NCI-H1048 (cell line): ENCODE measurements around the gene SMIM22.
"Not testable (repeated sequence)": the region's sequence is repeated elsewhere in the genome, so short reads cannot be mapped to it uniquely, and the experiment has no call there.

Experiments
- DNase-seq: peaks from one replicate; lab custom pipeline; 2025; lab: John Stamatoyannopoulos, UW

The SMIM22 gene

DNA sequence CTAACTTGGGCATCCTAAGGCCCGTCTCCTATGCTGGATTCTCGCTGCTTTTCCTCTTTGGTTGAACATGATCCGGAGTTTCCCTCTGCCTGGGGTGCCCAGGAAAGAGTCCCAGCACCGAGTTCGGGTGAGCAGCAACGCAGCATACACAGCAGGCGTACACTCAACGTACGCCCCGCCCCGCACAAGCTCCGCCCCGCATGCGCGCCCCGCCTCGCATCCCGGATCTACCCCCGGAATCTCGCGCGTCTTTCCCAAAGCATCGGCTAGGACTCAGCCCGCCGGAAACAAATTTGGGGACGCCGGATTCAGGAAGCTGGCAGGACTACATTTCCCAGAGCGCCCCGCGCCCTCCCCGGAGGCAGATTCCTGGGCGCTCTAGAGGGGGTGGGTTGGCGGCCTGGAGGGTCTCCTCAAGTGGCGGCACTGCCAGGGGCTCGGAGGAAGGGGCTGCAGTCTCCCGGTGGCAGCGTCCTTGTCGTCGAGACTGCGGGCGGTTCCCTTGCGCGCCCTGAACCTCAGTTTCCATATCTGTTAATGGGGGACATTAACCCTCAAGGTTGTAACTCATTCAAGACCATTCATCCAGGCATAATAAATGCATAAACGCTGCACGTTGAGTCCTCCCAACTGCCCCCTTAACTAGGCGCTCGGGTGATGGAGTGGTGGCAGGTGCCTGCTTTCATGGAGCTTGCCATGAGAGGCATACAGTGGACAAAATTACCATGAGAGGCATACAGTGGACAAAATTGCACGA lies 26.4 kb upstream of the SMIM22 start:
- peak; percentile 43 for DNase-seq

DNA sequence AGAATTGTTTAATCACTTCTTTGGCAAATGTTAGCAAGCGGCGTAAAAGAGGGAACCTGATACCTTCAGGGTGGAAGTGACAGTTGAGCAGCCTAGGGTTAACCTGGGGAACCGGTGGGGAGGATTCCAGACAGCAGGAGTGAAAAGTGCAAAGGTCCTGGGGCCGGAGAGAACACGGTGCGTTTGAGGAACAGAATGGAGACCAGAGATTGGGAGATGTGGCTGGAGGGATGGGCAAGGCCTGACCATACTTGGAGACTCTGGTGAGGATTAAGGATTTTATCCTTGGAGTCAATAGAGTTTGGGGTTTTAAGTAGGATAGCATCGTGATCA lies 25.9 kb upstream of the SMIM22 start:
- no peak for DNase-seq

DNA sequence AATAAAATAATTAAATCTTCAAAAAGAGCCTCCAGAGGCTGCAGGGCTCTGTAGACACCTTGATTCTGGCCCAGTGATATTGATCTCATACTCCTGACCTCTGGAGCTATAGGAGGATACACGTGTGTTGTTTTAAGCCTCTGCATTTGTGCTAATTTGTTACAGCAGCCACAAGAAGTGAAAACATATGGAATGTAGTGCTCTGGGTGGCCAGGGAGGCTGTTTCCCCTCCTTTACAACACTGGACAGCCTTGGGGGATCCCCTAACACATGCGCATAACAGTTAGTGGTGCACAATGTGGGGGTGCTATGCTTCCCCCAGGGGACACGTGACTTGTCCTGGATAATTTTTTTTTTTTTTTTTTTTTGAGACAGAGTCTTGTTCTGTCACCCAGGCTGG lies 23.5 kb upstream of the SMIM22 start:
- no peak for DNase-seq

GRCh38 chr16:4772351-4772750 lies 22.8 kb upstream of the SMIM22 start:
- no peak for DNase-seq

DNA sequence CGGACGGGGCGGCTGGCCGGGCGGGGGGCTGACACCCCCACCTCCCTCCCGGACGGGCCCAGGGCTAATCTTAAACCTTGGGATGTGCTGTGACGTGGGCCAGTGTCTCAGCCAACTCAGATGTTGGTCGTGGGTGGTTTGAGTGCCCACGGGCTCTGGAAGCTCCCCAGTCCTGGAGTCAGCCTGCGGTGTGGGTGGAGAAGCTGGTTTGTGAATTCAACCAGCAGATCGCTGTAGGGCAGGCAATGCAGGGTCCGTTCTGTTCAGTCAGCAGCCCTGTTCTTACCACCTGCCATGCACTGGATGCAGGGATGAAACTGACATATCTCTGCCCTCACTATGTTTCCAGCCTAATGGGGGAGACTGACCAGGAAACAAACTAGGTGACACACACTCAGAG lies 20.2 kb upstream of the SMIM22 start:
- DNase-seq: no peak

- no peak for DNase-seq
These were observed 18.9 kb upstream of the SMIM22 start for GRCh38 chr16:4776141-4776705.

GRCh38 chr16:4777339-4778049 lies 17.7 kb upstream of the SMIM22 start:
- no peak for DNase-seq

DNA sequence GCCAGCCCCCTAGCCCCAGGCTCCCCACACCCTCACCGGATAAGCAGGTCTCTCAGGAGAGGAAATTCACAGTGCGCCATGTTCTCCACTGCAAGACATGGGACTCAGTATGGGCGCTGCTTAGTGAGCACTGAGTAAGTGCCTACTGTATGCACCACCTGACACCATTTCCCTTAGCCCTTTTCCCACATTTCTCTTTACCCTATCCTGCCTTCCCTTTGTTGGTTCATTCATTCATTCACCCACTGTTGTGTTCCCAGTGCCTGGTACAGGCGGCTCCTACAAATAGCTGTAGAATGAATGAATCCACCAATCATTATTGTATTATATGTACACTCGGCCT lies 17.1 kb upstream of the SMIM22 start:
- no peak for DNase-seq

DNA sequence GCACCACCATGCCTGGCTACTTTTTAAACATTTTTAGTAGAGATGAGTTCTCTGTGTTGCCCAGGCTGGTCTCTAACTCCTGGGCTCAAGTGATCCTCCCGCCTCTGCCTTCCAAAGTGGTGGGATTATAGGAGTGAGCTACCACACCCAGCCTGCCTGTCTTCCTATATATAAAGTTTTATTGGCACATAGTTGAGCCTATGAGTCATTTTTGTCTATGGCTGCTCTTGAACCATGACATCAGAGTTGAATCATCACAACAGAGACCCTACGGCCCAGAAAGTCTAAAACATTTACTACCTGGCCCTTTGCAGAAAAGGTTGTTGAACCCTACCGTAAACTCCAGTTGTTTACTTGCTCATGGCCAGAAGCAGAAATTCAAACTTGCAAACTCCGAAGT lies 14.9 kb upstream of the SMIM22 start:
- DNase-seq: no peak

DNA sequence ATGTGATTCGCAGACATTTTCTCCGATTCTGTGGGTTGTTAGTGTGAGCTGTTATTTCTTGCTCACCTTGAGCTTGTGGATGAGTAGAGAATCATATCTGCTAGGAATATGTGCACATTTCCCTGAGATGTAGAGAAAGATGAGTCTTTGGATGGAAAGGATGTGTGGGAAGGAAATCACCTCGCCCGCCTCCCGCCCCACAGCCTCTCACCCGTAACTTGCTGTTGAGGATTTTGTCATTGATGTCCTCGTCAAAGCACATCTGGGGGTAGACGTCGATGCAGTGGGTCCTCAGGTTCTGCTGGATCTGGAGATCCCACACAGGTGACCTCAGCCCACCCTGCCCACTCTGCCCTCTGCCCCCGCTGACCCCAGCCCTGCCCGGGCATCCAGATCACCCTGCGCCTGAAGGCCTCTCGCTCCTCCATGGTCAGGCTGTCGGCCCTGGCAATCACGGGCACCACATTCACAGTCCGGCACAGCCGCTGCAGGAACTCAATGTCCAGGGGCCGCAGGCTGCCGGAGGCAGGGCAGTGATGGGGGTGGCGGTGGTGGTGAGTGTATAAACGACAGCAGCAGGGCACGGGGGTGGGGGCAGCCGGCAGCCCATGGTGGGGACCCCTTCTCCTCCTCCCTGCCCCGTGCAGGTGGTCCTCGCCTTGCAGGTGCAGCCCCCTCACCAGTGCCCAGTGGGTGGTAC lies 11.8 kb upstream of the SMIM22 start:
- no peak for DNase-seq

- DNase-seq: no peak
These were observed 11.2 kb upstream of the SMIM22 start for GRCh38 chr16:4783951-4784336.

DNA sequence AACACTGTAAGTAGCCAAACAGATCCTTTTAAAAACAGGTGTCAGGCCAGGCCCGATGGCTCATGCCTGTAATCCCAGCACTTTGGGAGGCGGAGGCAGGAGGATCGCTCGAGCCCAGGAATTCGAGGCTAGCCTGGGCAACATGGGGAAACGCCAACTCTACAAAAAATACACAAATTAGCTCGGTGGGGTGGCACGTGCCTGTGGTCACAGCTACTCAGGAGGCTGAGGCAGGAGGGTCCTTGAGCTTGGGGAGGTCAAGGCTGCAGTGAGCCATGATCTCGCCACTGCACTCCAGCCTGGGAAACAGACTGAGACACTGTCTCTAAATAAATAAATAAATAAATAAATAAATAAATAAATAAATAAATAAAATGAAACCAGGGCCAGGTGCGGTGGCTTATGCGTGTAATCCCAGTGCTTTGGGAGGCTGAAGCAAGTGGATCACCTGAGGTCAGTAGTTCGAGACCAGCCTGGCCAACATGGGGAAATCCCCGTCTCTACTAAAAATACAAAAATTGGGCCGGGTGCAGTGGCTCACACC lies 10.7 kb upstream of the SMIM22 start:
- DNase-seq: not testable (repeated sequence)

DNA sequence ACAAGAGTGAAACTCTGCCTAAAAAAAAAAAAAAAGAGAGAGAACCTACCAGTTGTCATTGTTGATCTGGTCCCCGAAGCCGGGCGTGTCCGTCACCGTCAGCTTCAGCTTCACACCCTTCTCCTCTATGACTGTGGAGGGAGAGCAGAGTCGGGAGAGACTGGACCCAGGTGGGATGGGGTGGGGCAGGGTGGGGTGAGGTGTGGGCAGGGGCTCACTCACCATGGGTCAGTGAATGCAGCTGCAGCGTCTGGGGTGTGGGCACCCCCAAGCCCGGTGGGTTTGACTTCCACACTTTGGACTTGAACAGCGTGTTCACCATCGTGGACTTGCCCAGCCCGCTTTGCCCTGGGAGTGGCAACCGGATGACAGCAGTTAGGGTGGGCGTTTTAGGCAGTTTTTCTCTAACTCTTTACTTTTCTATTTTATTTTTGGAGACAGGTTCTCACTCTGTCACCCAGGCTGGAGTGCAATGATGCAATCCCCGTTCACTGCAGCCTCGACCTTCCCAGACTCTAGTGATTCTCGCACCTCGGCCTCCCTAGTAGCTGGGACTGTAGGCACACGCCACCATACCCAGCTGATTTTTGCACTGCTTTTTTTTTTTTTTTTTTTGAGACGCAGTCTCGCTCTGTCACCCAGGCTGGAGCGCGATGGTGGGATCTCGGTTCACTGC lies 9.3 kb upstream of the SMIM22 start:
- DNase-seq: no peak

DNA sequence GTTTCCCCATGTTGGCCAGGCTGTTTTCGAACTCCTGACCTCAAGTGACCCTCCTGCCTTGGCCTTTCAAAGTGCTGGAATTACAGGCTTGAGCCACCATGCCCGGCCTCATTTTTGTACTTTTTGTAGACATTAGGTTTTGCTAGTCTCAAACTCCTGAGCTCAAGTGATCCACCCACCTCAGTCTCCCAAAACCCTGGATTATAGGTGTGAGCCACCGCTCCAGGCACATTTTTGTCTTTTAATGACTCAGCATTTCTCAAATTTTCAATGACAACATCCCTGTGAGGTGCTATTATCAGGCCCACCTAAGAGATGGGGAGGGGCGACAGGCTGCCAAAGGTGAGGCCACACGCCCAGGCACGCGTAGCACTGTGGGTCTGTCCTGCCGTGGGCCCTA lies 8.1 kb upstream of the SMIM22 start:
- DNase-seq: no peak

- DNase-seq: no peak
These were observed 7.3 kb upstream of the SMIM22 start, which contains the start of gene SEPTIN12 for GRCh38 chr16:4787627-4788482. SEPTIN12 (minus strand) TSS chr16:4788345; CDS start chr16:4787645, 700 bp downstream.

GRCh38 chr16:4788489-4788889 lies 6.7 kb upstream of the SMIM22 start:
- no peak for DNase-seq

DNA sequence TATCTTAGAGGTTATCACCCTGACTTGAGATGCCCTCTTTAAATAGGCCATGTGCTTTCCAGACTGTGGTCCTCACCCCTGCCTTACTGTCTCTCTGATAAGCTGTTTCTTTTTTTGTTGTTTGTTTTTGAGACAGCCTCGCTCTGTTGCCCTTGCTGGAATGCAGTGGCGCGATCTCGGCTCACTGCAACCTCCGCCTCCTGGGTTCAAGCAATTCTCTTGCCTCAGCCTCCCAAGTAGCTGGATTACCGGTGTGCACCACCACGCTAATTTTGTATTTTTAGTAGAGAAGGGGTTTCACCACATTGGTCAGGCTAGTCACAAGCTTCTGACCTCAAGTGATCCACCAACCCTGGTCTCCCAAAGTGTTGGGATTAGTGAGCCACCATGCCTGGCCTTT lies 6.3 kb upstream of the SMIM22 start:
- DNase-seq: no peak

DNA sequence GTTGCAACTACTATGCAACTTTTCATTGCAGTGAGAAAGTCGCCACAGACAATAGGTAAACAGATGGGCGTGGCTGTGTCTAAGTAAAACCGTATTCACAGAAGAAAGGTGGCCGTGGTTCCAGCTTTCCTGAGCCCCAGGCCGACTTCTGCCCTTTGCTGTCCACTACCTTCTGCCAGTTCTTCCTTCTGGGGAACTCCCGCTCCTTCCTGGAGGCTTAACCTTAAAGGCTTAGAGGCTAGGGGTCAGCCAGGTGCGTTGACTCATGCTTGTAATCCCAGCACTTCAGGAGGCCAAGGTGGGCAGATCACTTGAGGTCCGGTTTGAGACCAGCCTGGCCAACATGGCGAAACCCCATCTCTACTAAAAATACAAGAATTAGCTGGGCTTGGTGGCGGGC lies 4.9 kb upstream of the SMIM22 start:
- DNase-seq: no peak

- DNase-seq: no peak
These were observed 4.3 kb upstream of the SMIM22 start for GRCh38 chr16:4790871-4791270.

DNA sequence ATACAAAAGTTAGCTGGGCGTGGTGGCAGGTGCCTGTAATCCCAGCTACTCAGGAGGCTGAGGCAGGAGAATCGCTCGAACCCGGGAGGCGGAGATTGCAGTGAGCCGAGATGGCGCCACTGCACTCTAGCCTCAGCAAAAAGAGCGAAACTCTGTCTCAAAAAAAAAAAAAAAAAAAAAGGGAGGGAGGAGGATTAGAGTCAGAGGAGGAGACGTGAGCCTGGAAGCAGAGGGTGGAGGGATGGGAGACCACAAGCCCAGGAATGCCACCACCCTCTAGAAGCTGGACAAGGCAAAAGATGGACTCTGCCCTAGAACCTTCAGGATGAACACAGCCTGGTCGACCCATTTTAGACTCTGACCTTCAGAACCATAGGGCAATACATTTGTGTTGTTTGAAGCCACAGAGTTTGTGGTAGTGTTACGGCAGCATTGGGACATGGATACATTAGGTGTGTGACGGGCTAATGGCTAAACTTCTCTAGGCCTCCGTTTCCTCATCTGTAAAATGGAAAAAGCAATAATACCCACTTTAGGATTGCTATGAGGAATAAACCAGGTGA lies 2.1 kb upstream of the SMIM22 start:
- DNase-seq: no peak
